ENCODE measurements around the gene GATAD2A.
"Not testable (repeated sequence)": the region's sequence is repeated elsewhere in the genome, so short reads cannot be mapped to it uniquely, and the experiment has no call there.

The GATAD2A gene

GRCh38 chr19:19464339-19465098, 59.0 kb downstream of the GATAD2A start:
- DNase-seq (ENCODE audit: low read depth, low spot score) = no peak

- no peak for DNase-seq (ENCODE audit: low read depth, low spot score)
Measured at GRCh38 chr19:19465436-19466070, 60.1 kb downstream of the GATAD2A start.

- DNase-seq (ENCODE audit: low read depth, low spot score) = no peak
Measured at GRCh38 chr19:19466201-19466600, 60.7 kb downstream of the GATAD2A start.

- DNase-seq (ENCODE audit: low read depth, low spot score) = no peak
Measured at GRCh38 chr19:19468424-19469050, 63.1 kb downstream of the GATAD2A start.

- DNase-seq (ENCODE audit: low read depth, low spot score) = no peak
Measured at GRCh38 chr19:19470579-19470978, 65.1 kb downstream of the GATAD2A start.

- DNase-seq (ENCODE audit: low read depth, low spot score) = no peak
Measured at GRCh38 chr19:19471682-19472081, 66.2 kb downstream of the GATAD2A start.

GRCh38 chr19:19472106-19472505, 66.6 kb downstream of the GATAD2A start:
- not testable (repeated sequence) for DNase-seq (ENCODE audit: low read depth, low spot score)

- DNase-seq (ENCODE audit: low read depth, low spot score) = no peak
Measured at GRCh38 chr19:19475015-19475765, 69.7 kb downstream of the GATAD2A start.

- no peak for DNase-seq (ENCODE audit: low read depth, low spot score)
Measured at GRCh38 chr19:19475849-19476828, 70.7 kb downstream of the GATAD2A start.

- DNase-seq (ENCODE audit: low read depth, low spot score) = no peak
Measured at GRCh38 chr19:19477705-19478383, 72.4 kb downstream of the GATAD2A start.

GRCh38 chr19:19480688-19481087, 75.2 kb downstream of the GATAD2A start:
- DNase-seq (ENCODE audit: low read depth, low spot score) = no peak

GRCh38 chr19:19482809-19483596, 77.5 kb downstream of the GATAD2A start:
- no peak for DNase-seq (ENCODE audit: low read depth, low spot score)

GRCh38 chr19:19485161-19485997, 79.9 kb downstream of the GATAD2A start:
- no peak for DNase-seq (ENCODE audit: low read depth, low spot score)

GRCh38 chr19:19485998-19486290, 80.5 kb downstream of the GATAD2A start:
- DNase-seq (ENCODE audit: low read depth, low spot score) = no peak

- no peak for DNase-seq (ENCODE audit: low read depth, low spot score)
Measured at GRCh38 chr19:19486343-19487076, 81.0 kb downstream of the GATAD2A start.

GRCh38 chr19:19487077-19487949, 81.8 kb downstream of the GATAD2A start:
- DNase-seq (ENCODE audit: low read depth, low spot score) = no peak
